ENCODE results near the gene ITPR2. TPM values are rescaled to one million over a fixed set of nuclear protein-coding genes. Genes with fewer than 3 reads are reported as not detected.

Gene ITPR2
- total RNA-seq, 2 donors from 2014 or later, result 52.9 to 54.5 TPM

DNA sequence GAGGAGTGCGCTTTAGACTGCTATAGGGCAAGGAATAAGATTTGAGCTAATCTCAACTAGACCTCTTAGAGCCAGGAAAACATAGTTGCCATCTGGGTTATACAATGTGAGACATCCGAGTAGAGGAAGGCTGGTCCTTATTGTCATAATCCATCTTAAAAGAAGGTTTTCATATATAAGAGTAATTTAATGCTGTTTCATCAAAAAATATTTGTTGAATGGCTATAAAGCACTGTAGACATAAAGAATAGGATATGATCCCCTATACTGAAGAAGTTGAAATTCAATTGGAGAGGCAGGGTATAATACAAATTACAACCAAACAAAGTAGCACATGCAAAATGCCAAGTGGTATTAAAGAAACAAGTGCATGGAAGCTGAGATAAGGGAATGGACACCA lies 343.1 kb downstream of the ITPR2 start:
- peaks cover 16% of the 10 kb centered on the region for H3K36me3 Mint-ChIP-seq (ENCODE audit: low read depth)

DNA sequence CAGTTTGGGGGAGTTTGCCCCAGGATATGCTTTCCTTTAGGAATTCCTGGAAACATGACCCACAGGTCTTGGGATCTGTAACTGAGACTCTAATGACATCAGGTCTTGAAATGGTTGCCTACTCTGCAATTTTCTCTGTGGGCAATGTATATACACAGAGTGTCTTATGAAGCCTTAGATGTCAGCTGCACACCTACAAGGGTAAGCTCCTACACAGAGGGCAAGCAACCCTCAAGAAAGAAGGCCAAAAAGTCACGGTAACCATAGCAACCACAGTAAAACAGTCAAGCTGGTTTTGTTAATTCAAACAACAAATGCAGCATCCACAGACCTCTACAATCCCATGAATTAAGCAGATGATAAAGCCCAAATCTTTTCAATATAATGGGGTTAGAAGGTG lies 344.6 kb downstream of the ITPR2 start:
- Mint-ChIP-seq H3K4me1 (peaks cover 2% of the 10 kb centered on the region), H3K27ac (no peak overlapping the region), H3K36me3 (ENCODE audit: low read depth) (peaks cover 14% of the 10 kb centered on the region), H3K27me3 (no peaks in the 10 kb centered on the region), H3K4me3 (no peak overlapping the region)
- DNase-seq (no peak), ATAC-seq (no peak)
- H3K9me3 ChIP-seq (ENCODE audit: control insufficient read depth, low read length, poor library complexity, severe bottlenecking), result no peaks in the 10 kb centered on the region

More for the DNA sequence above, 343.1 kb downstream of the ITPR2 start:
- ATAC-seq, result no peak
- no peaks in the 10 kb centered on the region for H3K27me3 Mint-ChIP-seq
- H3K9me3 ChIP-seq (ENCODE audit: control insufficient read depth, low read length, poor library complexity, severe bottlenecking), result no peaks in the 10 kb centered on the region
- no peak overlapping the region for H3K27ac Mint-ChIP-seq
- peaks cover 2% of the 10 kb centered on the region for H3K4me1 Mint-ChIP-seq
- no peak for DNase-seq
- no peak overlapping the region for H3K4me3 Mint-ChIP-seq

DNA sequence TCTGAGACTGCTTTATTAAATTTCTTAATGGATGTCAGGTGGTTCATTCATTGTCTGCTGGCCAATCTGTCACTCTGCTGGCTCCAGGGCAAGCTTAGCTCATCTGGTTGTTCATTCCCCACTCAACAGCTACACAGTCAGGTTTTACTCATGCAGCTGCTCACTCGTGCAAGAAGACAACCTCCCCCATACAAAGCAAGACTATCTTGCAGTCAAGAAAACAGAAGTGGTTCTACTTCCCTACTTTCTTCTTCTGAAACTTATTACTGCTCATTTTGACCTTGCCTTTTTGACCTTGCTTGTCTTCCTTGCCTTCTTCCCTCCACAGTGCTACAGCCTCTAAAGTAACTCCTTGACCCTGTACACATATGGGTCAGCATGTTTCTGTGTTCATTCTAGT lies 359.7 kb downstream of the ITPR2 start:
- H3K4me3 Mint-ChIP-seq, result no peak overlapping the region
- no peak for DNase-seq
- no peaks in the 10 kb centered on the region for H3K4me1 Mint-ChIP-seq
- peak; percentile 64 for ATAC-seq
- no peaks in the 10 kb centered on the region for H3K27me3 Mint-ChIP-seq
- H3K27ac Mint-ChIP-seq, result no peak overlapping the region
- H3K36me3 Mint-ChIP-seq (ENCODE audit: low read depth), result peaks cover 18% of the 10 kb centered on the region
- H3K9me3 ChIP-seq (ENCODE audit: control insufficient read depth, low read length, poor library complexity, severe bottlenecking), result no peaks in the 10 kb centered on the region

DNA sequence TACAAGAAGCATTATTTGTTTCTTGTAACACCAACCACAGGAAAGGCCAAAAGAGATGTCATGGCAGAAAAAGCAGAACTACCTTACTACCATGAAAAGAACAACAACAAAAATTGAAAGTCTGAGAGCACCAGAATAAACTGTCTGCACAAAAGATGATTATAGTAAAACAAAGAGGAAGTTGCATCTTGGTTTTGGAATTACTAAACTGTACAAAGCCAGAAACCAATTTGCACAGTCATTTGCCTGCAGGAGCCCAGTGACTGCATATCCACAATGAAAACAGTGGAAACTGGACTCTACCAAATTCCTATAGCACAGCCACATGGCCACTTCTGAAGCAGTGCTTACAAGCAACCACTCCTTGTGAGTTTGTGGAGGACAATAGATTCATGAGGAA lies 361.4 kb downstream of the ITPR2 start:
- Mint-ChIP-seq H3K36me3 (ENCODE audit: low read depth) (peaks cover 18% of the 10 kb centered on the region), H3K4me1 (no peaks in the 10 kb centered on the region), H3K27me3 (no peaks in the 10 kb centered on the region), H3K4me3 (no peak overlapping the region), H3K27ac (peak overlapping the region; percentile 27)
- ATAC-seq (peak; percentile 41), DNase-seq (no peak)
- H3K9me3 ChIP-seq (ENCODE audit: control insufficient read depth, low read length, poor library complexity, severe bottlenecking), result no peaks in the 10 kb centered on the region

DNA sequence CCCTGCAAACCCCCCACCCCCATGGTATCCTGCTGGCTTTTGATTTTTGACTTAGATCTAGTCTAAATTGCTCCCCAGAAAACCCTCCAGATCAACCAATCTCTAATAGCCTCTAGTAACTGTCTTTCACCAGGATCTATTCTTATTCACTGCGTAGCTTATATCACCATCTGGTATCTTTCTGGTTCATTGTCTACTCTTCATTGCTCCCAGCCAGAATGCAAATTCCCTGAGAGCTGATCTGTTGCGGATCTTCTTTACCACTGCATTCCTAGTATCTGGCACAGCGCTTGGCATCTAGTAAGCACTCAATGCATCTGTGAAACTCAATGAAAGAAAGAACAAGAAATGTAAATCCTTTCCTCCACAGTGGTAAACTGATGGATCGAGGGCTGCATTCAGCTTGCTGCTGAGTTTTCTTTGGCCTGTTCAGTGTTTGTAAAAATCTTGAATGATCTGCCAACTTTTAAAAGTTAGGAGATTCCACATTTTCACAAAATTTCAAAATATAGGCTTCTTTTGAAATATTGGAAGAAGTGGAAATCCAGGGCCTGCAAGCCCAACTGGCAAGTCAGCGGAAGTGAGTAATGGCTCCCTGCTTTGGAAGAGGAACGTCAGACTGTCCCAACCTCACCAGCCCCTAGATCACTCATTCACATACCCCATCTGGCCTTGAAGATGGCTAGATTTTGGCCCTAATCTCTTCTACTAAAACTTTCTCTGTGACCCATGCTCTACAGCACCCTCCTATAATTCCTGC lies 363.4 kb downstream of the ITPR2 start:
- DNase-seq, result no peak

DNA sequence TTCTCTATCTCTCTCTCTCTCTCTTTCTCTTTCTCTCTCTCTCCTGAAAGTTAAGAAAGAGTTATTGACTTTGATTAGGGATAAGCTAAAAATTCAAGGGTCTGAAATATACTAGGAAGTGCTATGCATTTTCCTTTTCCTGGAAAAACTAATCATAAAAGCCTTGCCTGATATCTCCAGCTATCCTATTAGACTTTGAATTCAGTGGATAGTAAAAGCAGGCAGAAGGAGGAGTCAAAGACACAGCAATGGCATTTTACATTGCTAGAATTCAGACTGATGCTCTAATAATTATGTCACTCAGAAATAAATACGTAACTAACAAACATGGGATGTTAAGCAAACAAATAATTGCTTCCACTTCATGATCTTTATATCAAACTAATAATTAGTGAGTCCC lies 365.6 kb downstream of the ITPR2 start:
- H3K4me1 Mint-ChIP-seq, result peaks cover 7% of the 10 kb centered on the region
- H3K27ac Mint-ChIP-seq, result no peak overlapping the region
- H3K36me3 Mint-ChIP-seq (ENCODE audit: low read depth), result peaks cover 18% of the 10 kb centered on the region
- no peak overlapping the region for H3K4me3 Mint-ChIP-seq
- ATAC-seq (no peak), DNase-seq (no peak)
- H3K9me3 ChIP-seq (ENCODE audit: control insufficient read depth, low read length, poor library complexity, severe bottlenecking), result no peaks in the 10 kb centered on the region
- H3K27me3 Mint-ChIP-seq, result no peaks in the 10 kb centered on the region

More for the DNA sequence above, 363.4 kb downstream of the ITPR2 start:
- no peak for ATAC-seq
- Mint-ChIP-seq H3K36me3 (ENCODE audit: low read depth) (peaks cover 21% of the 10 kb centered on the region), H3K27me3 (no peaks in the 10 kb centered on the region), H3K27ac (no peak overlapping the region), H3K4me3 (no peak overlapping the region), H3K4me1 (peaks cover 7% of the 10 kb centered on the region)
- H3K9me3 ChIP-seq (ENCODE audit: control insufficient read depth, low read length, poor library complexity, severe bottlenecking), result no peaks in the 10 kb centered on the region

DNA sequence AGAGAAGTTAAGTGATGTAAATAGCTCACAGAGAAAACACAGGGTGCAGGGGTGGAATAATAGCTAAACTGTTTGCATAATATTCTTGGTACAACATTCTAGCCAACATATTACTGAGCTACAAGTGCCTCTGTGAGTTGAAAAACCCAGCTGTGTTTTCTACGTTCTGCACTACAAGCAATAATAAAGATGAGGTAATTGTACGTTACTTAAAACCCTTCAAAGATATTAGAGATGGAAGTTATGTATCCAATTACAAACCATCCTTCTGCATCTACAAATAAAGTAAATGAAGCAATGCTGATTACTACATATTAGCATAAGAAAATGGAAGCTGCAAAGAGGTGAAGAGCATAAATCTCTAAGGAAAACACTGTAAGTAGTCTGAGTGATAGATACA lies 366.3 kb downstream of the ITPR2 start:
- no peaks in the 10 kb centered on the region for H3K9me3 ChIP-seq (ENCODE audit: control insufficient read depth, low read length, poor library complexity, severe bottlenecking)
- peaks cover 7% of the 10 kb centered on the region for H3K4me1 Mint-ChIP-seq
- no peak overlapping the region for H3K4me3 Mint-ChIP-seq
- ATAC-seq (no peak), DNase-seq (no peak)
- peaks cover 17% of the 10 kb centered on the region for H3K36me3 Mint-ChIP-seq (ENCODE audit: low read depth)
- no peak overlapping the region for H3K27ac Mint-ChIP-seq
- H3K27me3 Mint-ChIP-seq, result no peaks in the 10 kb centered on the region

DNA sequence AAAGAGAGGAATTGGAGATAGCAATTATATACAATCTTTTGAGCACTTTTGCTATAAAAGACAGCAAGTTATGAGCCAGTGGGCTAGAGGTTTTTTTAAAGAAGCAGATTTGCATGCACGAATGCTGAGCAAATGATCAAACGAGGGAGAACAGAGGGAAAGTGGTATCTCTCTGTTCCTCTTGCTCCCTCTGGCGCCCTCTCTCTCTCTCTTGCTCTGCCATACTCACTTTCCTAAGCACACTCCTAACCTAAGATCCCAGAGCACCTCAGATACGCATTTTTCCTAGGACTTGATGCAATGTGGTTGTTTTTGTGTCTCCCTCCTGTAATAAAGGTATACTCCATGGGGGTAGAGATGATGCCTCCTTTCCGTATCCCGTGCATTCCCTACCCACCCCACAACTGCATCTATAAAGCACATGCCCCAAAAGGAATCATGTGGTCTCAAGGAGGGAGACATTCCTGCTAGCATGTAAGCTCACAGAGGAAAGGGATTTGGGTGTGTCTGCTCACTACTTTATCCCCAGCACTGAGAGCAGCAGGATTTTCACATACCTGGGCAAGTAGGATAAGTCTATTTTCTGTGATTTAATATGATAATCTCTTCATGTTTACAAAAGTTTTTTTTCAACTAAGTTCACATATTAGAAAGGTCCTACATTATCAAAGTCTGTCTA lies 367.4 kb downstream of the ITPR2 start:
- ATAC-seq (no peak), DNase-seq (no peak)
- H3K4me1 Mint-ChIP-seq, result peaks cover 7% of the 10 kb centered on the region
- H3K36me3 Mint-ChIP-seq (ENCODE audit: low read depth), result peaks cover 12% of the 10 kb centered on the region
- no peak overlapping the region for H3K27ac Mint-ChIP-seq
- H3K9me3 ChIP-seq (ENCODE audit: control insufficient read depth, low read length, poor library complexity, severe bottlenecking), result no peaks in the 10 kb centered on the region
- no peaks in the 10 kb centered on the region for H3K27me3 Mint-ChIP-seq
- no peak overlapping the region for H3K4me3 Mint-ChIP-seq

DNA sequence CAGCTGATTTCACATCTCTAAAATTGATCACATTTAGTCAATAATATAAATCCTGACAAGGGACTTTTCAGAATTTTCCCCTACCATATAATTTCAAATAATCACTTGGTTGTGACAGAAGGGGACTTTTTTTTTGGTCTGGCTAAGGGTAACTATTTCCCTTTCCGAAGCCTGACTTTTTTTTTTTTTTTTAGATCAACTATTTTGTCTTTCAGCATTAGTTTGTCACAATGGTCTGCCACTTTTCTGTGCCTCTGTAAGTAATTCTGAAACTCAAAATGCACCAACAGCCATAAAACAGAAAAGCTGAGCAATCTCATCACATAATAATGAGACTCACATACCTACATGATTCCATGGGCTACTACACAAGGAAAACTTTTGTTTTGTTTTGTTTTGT lies 371.2 kb downstream of the ITPR2 start:
- H3K27me3 Mint-ChIP-seq, result no peaks in the 10 kb centered on the region
- H3K27ac Mint-ChIP-seq, result no peak overlapping the region
- peaks cover 9% of the 10 kb centered on the region for H3K4me1 Mint-ChIP-seq
- no peak overlapping the region for H3K4me3 Mint-ChIP-seq
- ATAC-seq (no peak), DNase-seq (no peak)
- peaks cover 9% of the 10 kb centered on the region for H3K36me3 Mint-ChIP-seq (ENCODE audit: low read depth)
- no peaks in the 10 kb centered on the region for H3K9me3 ChIP-seq (ENCODE audit: control insufficient read depth, low read length, poor library complexity, severe bottlenecking)

DNA sequence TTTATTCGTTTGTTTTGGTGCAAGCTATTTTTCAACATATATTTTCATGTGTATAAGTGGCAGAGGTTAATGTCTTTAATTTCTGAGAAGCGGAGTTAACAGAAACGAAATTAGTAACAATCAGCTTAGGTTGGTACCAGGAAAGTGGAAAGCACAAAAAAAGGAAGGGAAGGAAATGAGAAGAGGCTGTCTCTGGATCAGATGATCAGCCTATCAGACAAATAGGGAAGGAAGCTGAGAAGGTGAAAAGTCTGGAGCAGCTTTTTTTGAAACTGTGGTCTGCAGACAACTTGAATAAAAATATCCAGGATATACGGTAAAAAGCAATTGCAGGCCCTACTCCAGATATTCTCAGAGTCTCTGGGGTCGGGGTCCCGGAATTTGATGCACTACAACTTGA lies 372.6 kb downstream of the ITPR2 start:
- peaks cover 13% of the 10 kb centered on the region for H3K4me1 Mint-ChIP-seq
- no peak overlapping the region for H3K4me3 Mint-ChIP-seq
- peaks cover 9% of the 10 kb centered on the region for H3K36me3 Mint-ChIP-seq (ENCODE audit: low read depth)
- H3K9me3 ChIP-seq (ENCODE audit: control insufficient read depth, low read length, poor library complexity, severe bottlenecking), result no peaks in the 10 kb centered on the region
- ATAC-seq, result no peak
- H3K27me3 Mint-ChIP-seq, result no peaks in the 10 kb centered on the region
- no peak overlapping the region for H3K27ac Mint-ChIP-seq
- no peak for DNase-seq

DNA sequence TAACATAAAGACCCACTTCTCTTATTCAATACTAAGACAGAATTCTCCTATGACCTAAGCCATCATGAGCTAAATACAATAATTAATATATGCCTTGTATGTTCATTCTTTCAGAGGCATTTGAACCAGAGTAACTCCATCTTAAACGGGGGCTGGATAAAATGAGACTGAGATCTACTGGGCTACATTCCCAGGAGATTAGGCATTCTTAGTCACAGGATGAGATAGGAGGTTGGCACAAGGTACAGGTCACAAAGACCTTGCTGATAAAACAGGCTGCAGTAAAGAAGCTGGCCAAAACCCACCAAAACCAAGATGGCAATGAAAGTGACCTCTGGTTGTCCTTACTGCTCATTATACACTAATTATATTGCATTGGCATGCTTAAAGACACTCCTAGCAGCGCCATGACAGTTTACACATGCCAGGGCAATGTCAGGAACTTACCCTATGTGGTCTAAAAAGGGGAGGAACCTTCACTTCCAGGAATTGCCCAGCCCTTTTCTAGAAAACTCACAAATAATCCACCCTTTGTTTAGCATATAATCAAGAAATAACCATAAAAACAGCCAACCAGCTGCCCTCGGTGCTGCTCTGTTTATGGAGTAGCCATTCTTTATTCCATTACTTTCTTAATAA lies 376.9 kb downstream of the ITPR2 start:
- no peaks in the 10 kb centered on the region for H3K9me3 ChIP-seq (ENCODE audit: control insufficient read depth, low read length, poor library complexity, severe bottlenecking)
- ATAC-seq (no peak), DNase-seq (no peak)
- peaks cover 13% of the 10 kb centered on the region for H3K4me1 Mint-ChIP-seq
- peaks cover 3% of the 10 kb centered on the region for H3K36me3 Mint-ChIP-seq (ENCODE audit: low read depth)
- H3K27me3 Mint-ChIP-seq, result no peaks in the 10 kb centered on the region
- no peak overlapping the region for H3K27ac Mint-ChIP-seq
- H3K4me3 Mint-ChIP-seq, result no peak overlapping the region

DNA sequence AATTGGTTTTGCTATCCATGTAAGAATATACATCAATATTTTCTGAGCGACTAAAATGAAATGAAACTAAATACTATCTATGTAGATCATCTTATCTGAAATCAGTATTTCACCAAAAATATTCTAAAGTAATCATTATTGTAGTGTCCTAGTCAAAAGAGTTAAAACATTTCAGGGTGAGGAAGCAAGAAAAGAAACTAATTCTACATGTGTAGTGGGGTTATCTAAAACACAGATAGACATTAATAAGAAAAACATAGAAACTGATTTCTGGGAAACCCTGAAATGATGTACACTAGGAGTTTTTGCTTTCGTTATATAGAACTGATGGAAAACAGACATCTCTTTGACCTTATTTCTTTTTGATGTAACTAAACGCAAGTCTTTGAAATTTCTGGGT lies 379.7 kb downstream of the ITPR2 start:
- Mint-ChIP-seq H3K27ac (no peak overlapping the region), H3K4me3 (no peak overlapping the region), H3K27me3 (no peaks in the 10 kb centered on the region), H3K36me3 (ENCODE audit: low read depth) (peaks cover 3% of the 10 kb centered on the region), H3K4me1 (peaks cover 13% of the 10 kb centered on the region)
- DNase-seq (no peak), ATAC-seq (no peak)
- H3K9me3 ChIP-seq (ENCODE audit: control insufficient read depth, low read length, poor library complexity, severe bottlenecking), result no peaks in the 10 kb centered on the region

DNA sequence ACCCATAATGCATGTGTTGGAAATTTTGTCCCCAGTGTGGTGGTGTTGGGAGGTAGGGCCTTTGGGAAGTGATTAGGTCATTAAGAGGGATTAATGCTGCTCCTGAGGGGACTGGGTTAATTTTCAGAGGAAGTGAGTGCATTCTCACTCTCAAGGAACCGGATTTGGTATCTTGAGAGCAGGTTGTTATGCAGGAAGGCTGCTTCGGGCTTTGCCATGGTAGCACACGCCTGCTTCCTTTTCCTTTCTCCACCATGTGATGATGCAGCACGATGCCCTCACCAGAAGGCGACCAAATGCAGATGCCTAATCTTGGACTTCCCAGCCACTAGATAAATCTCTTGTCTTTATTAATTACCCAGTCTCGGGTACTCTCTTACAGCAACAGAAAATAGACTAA lies 380.5 kb downstream of the ITPR2 start:
- ATAC-seq (no peak), DNase-seq (no peak)
- H3K9me3 ChIP-seq (ENCODE audit: control insufficient read depth, low read length, poor library complexity, severe bottlenecking), result no peaks in the 10 kb centered on the region
- Mint-ChIP-seq H3K36me3 (ENCODE audit: low read depth) (peaks cover 3% of the 10 kb centered on the region), H3K27ac (no peak overlapping the region), H3K4me3 (no peak overlapping the region), H3K27me3 (no peaks in the 10 kb centered on the region), H3K4me1 (peaks cover 13% of the 10 kb centered on the region)

Data from T-helper 17 cell (primary cell).